Fibroblast of lung (primary cell): ENCODE results near the gene SLC9A3. TPM values are rescaled to one million over a fixed set of nuclear protein-coding genes. Genes with fewer than 3 reads are reported as not detected.

Source experiments
- DNase-seq, 2 donors: peaks; one replicate each; pipeline versions ENCODE4 v3.0.0 to v3.0.0-alpha.2; 2010; ENCODE audit warnings: low read depth in 2 of 2
- H2AFZ ChIP-seq: 2 replicates; pipeline ENCODE4 v1.5.1; 2012; ENCODE audit warnings: low read length, control low read depth, inconsistent platforms
- H3K27ac ChIP-seq: 2 replicates; pipeline ENCODE4 v1.5.1; 2011; ENCODE audit warnings: low read length, control low read depth; ENCODE audit not compliant: insufficient read depth
- H3K27me3 ChIP-seq: 2 replicates; pipeline ENCODE4 v1.5.1; 2011; ENCODE audit warnings: mild to moderate bottlenecking, low read length; ENCODE audit not compliant: control insufficient read depth, insufficient read depth
- H3K36me3 ChIP-seq: 2 replicates; pipeline ENCODE4 v1.5.1; 2011; ENCODE audit warnings: low read length; ENCODE audit not compliant: control insufficient read depth, insufficient read depth
- H3K4me1 ChIP-seq: 2 replicates; pipeline ENCODE4 v1.5.1; 2011; ENCODE audit warnings: low read length; ENCODE audit not compliant: control insufficient read depth, insufficient read depth; ENCODE audit errors: extremely low read depth
- H3K4me2 ChIP-seq: 2 replicates; pipeline ENCODE4 v1.5.1; 2011; ENCODE audit warnings: low read length, control low read depth; ENCODE audit not compliant: insufficient read depth; ENCODE audit errors: extremely low read depth
- H3K4me3 ChIP-seq, 4 experiments: fragments of 200-600 bp in 1 of 4; sonication (generic) in 1 of 4; replicated peaks in 1 of 4; 2 replicates each; pipeline ENCODE4 v1.5.1; 2011 to 2016; ENCODE audit warnings: low read length in 4 of 4, low read depth in 3 of 4, mild to moderate bottlenecking in 3 of 4, control low read depth in 2 of 4, inconsistent platforms in 1 of 4, mixed read lengths in 1 of 4; ENCODE audit not compliant: insufficient read depth in 1 of 4; ENCODE audit errors: control extremely low read depth in 1 of 4
- H3K79me2 ChIP-seq: 2 replicates; pipeline ENCODE4 v1.5.1; 2012; ENCODE audit warnings: mild to moderate bottlenecking, low read length, inconsistent platforms; ENCODE audit not compliant: control insufficient read depth, insufficient read depth
- H3K9ac ChIP-seq: 2 replicates; pipeline ENCODE4 v1.5.1; 2011; ENCODE audit warnings: mild to moderate bottlenecking, low read length, control low read depth; ENCODE audit not compliant: insufficient read depth
- H3K9me3 ChIP-seq: 2 replicates; pipeline ENCODE4 v1.5.1; 2012; ENCODE audit warnings: low read depth, low read length; ENCODE audit not compliant: control insufficient read depth, insufficient read depth
- H4K20me1 ChIP-seq: 2 replicates; pipeline ENCODE4 v1.5.1; 2011; ENCODE audit warnings: low read length; ENCODE audit not compliant: control insufficient read depth, insufficient read depth; ENCODE audit errors: extremely low read depth
- CTCF ChIP-seq, 2 donors: IDR thresholded peaks in 1 of 2; conservative IDR thresholded peaks in 1 of 2; 1 replicate in 1 of 2; 2 replicates in 1 of 2; pipeline ENCODE4 v1.5.1; 2011 to 2012; ENCODE audit warnings: low read length in 2 of 2, control low read depth in 1 of 2, inconsistent platforms in 1 of 2, low read depth in 1 of 2, mild to moderate bottlenecking in 1 of 2
- EZH2 ChIP-seq: IDR thresholded peaks from 2 replicates; pipeline ENCODE4 v1.5.1; 2012; ENCODE audit warnings: low read length, control low read depth, mild to moderate bottlenecking; ENCODE audit errors: missing control alignments
- polyA plus RNA-seq, 2 donors: library from polyadenylated mRNA; depleted of rRNA in 1 of 2; stranded (reverse) in 1 of 2; unstranded in 1 of 2; fragments of >200 nt; gene quantifications; 2 replicates each; pipeline ENCODE4 v1.2.1, GENCODE V29; 2011 to 2012; ENCODE audit warnings: missing spikeins in 1 of 2
- total RNA-seq: library from RNA; depleted of rRNA; stranded (reverse); fragments of >200 nt; gene quantifications from 2 replicates; pipeline ENCODE4 v1.2.1, GENCODE V29; 2014

Gene SLC9A3
- total and polyA plus RNA-seq, 2 donors (not counting 1 experiment from before 2014, with no cell fraction given): 0.50 to 0.84 TPM

- Histone ChIP-seq H3K79me2 (peaks cover 20% of the 10 kb centered on the region), H3K27ac (no peak overlapping the region), H2AFZ (no peak overlapping the region), H3K27me3 (no peaks in the 10 kb centered on the region), H3K4me3 (no peak overlapping the region), H3K36me3 (peaks cover 5% of the 10 kb centered on the region), H3K4me1 (peaks cover 5% of the 10 kb centered on the region), H3K4me2 (no peak overlapping the region), H3K9ac (no peak overlapping the region), H4K20me1 (no peaks in the 10 kb centered on the region), H3K9me3 (no peaks in the 10 kb centered on the region)
- TF ChIP-seq CTCF (conservative IDR thresholded peaks at IDR 0.05 in 1 of 2, IDR thresholded peaks at IDR 0.05 in 1 of 2; ENCODE audit: low read depth in 1 of 2, low read length in 2 of 2) (no peak), EZH2 (no peak)
- DNase-seq: no peak
Measured at GRCh38 chr5:439636-440035, 84.6 kb downstream of the SLC9A3 start.

- Histone ChIP-seq H3K4me2 (no peak overlapping the region), H2AFZ (no peak overlapping the region), H3K4me3 (no peak overlapping the region), H4K20me1 (no peaks in the 10 kb centered on the region), H3K27ac (no peak overlapping the region), H3K4me1 (peaks cover 5% of the 10 kb centered on the region), H3K79me2 (peaks cover 18% of the 10 kb centered on the region), H3K36me3 (peaks cover 8% of the 10 kb centered on the region), H3K9ac (no peak overlapping the region), H3K9me3 (no peaks in the 10 kb centered on the region), H3K27me3 (no peaks in the 10 kb centered on the region)
- DNase-seq: no peak
- TF ChIP-seq EZH2: no peak
- no peak for TF ChIP-seq CTCF (conservative IDR thresholded peaks at IDR 0.05 in 1 of 2, IDR thresholded peaks at IDR 0.05 in 1 of 2; ENCODE audit: low read depth in 1 of 2, low read length in 2 of 2)
Measured at GRCh38 chr5:439181-439580, 85.1 kb downstream of the SLC9A3 start.

GRCh38 chr5:438481-438981 lies 85.7 kb downstream of the SLC9A3 start:
- Histone ChIP-seq H3K9me3 (no peaks in the 10 kb centered on the region), H3K79me2 (peaks cover 11% of the 10 kb centered on the region), H3K4me2 (no peak overlapping the region), H3K4me3 (no peak overlapping the region), H4K20me1 (no peaks in the 10 kb centered on the region), H3K27ac (no peak overlapping the region), H3K4me1 (peaks cover under 1% of the 10 kb centered on the region), H2AFZ (no peak overlapping the region), H3K36me3 (peaks cover 12% of the 10 kb centered on the region), H3K27me3 (no peaks in the 10 kb centered on the region), H3K9ac (no peak overlapping the region)
- DNase-seq: no peak
- TF ChIP-seq CTCF (conservative IDR thresholded peaks at IDR 0.05 in 1 of 2, IDR thresholded peaks at IDR 0.05 in 1 of 2; ENCODE audit: low read depth in 1 of 2, low read length in 2 of 2): no peak
- no peak for TF ChIP-seq EZH2
